GM21825 (cell line): ENCODE data around the gene CER1.
A peak's percentile ranks its signal among the peaks of the same experiment; 100 is the strongest.
"Not testable (repeated sequence)": the region's sequence is repeated elsewhere in the genome, so short reads cannot be mapped to it uniquely, and the experiment has no call there.

Source experiments
- ATAC-seq: cut with Tn5 transposase; IDR thresholded peaks from one replicate; pipeline ENCODE4 v1.9.1; 2021; ENCODE audit warnings: mild to moderate bottlenecking, moderate library complexity; ENCODE audit not compliant: unreplicated experiment

The CER1 gene

DNA sequence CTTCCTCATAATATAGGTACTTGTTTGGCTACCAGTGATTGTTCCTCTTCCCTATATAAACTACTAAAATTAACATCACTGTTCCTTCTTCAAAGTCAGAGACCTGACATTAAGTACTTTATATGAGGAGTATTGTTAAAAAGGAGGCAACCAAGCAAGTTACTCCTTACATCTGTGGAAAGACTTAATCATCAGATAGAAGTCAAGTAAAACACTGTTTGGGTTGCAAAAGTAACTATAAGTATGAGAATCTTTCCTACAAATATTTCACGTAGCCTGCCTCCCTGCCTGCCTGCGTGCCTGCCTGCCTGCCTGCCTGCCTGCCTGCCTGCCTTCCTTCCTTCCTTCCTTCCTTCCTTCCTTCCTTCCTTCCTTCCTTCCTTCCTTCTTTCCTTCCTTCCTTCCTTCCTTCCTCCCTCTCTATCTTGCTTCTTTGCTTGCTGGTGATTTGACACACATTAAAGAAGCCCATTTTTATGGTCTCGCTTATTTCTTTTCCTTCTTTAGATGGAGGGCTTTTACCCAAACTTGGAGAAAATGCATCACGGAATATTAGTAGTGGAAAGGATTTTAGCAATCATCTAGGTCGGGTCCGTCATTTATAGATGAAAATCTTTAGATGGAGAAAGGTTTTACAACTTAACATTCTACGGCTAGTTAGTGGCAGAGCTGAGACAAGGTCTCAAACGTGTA is 3.2 kb downstream of the CER1 start:
- ATAC-seq = no peak

DNA sequence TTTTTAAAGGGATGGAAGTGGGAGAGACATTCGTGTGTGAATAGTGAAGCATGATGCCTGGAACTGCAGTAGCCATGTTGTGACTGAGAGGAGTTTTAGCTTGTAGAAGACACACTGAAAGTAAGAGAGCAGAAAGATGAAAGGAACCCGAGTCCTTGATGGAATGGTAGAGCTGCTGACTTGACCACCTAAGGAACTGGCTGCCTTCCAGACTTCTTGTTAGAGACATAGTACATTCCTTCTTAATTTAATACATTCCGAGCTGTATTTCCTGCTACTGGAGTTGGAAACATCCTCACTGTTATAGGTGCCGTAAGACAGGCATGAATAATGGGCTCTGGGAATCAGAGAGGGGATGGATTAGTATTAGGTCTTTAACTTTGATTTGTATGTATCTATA is 7.4 kb downstream of the CER1 start:
- ATAC-seq = no peak

DNA sequence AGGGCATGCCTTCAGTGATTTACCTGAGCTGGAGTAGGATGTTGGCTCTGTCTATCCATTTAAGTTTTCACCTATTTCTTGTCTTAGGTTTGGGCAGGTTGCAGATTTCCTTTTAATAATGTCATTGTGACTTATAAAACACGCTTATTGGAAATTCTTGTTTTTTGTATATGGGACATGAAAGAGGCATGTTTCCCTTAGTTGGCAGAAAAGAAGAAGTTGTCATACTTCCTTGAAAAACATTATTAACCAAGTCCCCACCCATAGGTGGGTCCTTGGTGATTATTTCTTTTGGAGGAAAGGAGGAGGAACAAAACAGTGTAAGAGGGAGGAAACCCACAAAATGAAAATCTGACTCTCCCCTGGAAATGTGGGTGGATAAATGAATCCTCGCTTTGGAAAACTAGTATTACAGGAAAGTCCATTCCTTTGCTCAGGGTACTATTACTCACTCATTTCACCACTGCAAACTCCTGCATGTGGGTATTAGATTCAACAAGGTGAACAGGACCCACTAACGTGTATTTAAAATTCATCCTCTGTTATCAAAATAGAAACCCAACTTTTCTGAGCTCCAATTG is 9.3 kb downstream of the CER1 start:
- no peak for ATAC-seq

DNA sequence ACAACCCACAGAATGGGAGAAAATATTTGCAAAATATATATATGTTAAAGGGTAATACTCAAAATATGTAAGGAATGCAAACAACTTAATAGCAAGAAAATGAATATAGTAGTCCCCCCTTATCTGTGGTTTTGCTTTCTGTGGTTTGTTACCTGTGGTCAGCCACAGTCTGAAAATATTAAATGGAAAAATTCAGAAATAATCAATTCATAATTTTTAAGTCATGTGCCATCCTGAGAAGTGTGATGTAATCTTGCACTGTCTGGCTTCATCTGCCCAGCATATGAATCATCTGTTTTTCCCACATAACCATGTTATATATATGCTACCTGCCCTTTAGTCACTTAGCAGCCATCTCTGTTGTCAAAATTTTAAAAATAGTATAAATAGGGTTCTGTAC is 11.7 kb downstream of the CER1 start:
- ATAC-seq = no peak

DNA sequence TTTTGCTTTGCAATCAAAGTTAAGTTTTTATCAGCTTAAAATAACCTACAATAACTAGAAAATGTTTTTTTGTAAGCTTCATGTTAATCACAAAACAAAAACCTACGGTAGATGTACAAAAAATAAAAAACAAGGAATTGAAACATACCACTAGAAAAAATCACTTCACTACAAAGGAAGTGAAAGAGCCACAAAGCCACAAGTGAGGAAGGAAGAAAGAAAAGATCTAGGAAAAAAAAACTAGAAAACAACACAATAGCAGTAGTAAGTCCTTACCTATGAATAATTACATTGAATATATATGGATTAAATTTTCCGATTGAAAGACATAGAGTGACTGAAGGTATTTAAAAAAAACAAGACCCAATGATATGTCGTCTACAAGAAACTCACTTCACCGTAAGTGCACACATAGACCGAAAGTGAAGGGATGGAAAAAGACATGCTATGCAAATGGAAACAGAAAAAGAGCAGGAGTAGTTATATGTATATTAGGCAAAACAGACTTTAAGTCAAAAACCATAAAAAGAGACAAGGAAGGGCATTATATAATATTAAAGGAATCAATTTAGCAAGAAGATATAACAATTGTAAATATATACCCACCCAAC is 15.9 kb downstream of the CER1 start:
- ATAC-seq = peak; percentile 69

DNA sequence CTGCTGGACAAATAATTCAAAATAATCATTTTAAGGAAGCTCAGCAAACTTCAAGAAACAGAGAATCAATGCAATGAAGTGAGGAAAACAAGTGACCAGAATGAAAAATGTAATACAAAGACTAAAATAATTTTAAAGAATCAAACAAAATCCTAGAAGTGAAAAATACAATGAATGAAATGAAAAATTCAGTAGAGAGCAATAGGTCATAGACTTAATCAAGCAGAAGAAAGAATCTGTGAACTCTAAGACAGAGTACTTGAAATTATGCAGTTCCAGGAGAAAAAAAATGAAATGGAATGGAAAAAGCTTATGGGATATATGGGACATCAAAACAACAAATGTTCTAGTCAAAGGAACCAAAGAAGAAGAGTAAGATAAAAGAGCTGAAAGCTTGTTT is 17.5 kb downstream of the CER1 start:
- ATAC-seq = no peak

DNA sequence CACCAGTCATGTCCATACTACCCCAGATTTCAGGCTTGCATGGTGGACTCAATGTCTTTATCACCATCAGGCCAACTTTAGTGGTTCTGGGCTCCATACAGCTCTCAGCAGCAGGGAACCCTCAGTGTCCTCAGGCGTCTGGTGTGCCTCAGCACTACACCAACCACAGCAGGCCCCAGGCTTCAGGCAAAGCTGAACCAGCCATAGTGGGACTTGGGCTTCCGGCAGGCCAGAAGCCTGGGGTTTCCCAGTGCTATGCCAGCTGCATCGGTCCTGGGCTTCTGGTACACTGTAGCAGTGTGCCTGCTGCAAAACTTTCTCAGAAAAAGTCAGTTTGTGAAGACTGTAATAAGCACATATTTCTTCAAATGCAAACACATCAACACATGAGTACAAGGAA is 18.3 kb downstream of the CER1 start:
- ATAC-seq = no peak

DNA sequence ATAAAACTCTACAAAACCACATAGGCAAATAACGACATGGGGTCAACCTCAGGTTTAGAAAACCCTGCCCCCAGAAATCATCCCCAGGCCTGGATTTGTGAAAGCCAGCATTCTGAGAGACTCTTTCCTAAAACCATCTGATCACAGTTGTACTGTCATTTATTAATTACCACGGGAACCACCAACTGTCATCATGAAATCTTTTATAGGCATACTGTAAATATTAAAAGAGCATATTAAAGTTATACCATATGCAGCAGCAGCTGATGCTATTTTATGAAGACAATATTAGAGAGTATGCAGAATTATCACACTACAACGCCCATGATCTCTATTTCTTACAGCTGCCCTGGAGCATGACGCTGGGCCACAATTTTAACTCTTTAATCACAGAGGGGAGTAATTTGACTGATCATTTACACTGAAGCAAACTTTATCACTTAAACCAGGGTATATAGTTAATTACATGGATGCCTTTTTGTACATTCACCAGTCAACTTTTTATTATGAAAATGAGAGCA is 20.3 kb downstream of the CER1 start:
- ATAC-seq = no peak

DNA sequence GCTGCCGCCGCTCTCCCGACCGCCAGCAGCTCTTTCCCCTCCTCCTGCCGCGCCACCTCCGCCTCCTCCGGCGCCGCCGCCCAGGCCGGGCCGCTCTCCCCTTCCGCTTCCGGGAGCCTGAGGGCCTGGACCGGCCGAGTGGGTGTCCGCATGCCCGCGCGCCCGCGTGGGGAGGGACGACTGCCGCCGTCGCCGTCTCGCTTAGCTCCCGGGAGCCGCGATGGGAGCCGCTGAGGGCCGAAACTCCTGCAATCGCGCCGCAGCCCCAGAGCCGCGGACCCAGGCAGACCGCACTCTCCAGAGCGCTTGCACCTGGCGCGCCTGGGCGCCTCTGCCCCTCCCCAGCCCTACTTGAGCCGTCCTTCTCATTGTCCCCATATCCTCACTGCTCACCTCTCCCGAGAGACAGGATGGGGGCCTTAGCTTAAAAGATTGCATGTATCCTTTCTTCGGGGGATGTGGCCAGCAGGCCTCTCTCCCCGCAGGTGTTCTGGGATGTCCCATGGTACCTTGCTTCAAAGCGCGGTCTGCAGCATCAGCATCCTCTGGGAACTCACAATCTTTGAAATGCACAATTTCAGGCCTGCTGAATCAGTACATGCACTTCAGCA is 29.2 kb downstream of the CER1 start, which contains the start of gene ZDHHC21:
TSS of gene ZDHHC21 (minus strand) at position 182 of the 611 bp plus-strand sequence. CDS start 19,092 bp downstream, outside the sequence.
- ATAC-seq = peak; percentile 69

DNA sequence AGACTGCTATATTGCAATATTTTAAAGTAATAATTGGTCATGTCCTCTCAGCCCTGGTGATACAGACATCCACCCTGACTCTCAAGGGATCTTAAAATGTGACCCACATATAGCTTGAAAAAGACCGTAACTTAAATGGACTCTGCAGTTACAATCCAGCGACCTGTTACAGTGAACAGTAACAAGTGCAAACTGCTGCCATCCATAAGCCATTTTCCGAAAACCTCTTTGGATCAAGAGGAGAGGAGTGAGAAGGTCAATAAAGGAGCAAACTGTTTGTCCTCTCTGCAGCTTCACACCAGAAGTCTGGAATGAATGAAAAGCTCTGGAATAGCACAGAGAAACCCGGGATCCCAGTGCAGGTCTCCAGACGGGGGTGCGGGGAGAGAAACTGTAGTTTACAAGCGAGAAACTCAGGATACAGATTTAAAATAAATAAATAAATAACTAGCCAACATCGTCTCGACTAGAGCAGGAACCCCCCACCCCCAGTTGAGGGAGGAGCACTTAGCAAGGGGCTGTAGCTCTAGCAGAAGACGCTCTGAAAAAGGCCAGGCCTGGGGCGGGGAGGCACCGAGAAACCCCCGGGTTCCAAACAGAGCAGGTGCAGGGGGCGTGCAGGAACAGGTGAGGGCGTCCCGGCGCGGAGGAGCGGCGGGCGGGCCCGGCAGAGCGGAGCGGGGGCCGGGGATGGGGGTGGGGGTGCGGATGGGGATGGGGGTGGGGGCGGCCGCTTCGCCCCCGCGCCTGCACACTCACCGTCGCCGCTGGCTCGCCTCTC is 29.9 kb downstream of the CER1 start:
- peak; percentile 34 for ATAC-seq

DNA sequence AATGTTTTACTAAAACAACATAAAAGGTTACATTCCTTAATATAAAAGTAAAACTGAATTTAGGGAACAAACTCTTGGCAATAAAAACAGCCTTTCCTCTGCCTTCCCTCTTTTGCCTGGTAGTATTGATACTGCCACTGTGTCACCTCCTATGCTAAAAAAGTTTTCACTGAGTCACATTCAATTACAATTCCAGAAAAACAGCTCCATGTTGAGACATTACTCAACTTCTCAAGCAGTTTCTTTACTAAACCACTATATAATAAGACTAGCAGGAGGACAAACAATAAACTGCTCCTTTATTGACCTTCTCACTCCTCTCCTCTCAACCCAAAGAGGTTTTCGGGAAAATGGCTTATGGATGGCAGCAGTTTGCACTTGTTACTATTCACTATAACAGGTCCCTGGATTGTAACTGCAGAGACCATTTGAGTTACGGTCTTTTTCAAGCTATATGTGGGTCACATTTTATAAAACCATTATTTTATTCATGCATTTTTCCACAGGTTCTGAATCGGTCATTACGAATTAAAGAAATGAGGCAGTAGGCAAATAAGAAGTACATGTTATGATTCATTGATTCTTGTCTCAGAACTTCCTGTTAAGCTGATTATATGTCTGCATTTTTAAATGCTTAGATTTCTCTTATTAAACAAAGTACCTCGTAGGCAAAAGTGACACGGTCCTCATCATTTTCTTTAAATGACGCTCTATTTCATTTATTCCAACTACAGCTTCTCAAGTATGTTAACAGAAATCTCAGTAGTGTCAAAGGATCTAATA is 31.4 kb downstream of the CER1 start:
- ATAC-seq = no peak

DNA sequence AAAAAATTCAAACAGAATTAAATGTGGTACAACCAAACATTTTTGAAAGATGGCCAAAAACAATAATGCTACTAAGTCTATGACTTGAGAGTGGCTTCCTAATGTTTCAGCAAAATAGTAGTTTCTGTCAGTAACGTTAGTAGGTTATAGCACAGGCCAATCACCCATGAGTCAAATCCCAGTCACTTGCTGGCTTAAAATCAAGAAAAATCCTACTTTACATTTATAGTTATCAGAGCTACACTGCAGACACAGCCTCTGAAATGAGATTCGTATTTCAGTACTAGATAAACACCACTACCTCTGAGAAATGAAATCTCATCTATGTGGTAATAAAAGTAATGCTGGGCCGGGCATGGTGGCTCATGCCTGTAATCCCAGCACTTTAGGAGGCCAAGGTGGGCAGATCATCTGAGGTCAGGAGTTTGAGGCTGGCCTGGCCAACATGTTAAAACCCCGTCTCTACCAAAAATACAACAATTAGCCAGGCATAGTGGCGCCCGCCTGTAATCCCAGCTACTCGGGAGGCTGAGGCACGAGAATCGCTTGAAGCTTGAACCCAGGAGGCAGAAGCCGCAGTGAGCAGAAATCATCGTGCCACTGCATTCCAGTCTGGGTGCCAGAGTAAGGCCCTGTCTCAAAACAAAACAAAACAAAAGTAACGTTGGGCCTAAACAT is 35.4 kb downstream of the CER1 start:
- no peak for ATAC-seq

DNA sequence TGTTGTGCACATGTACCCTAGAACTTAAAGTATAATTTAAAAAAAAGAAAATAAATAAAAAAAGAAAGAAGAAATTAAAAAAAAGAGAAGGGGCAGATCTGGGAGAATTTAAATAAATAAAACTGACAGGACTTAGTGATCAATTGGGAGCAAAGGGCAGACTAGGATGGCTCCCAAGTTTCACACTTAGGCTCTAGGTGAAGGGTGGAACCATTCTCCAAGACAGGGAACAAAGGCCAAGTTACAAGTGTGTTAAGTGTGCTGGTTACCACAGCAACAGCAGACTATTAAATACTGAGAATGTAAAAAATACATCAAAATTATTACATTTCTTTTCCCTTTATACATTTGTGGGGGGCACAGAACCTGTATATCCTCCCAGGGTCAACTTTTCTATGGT is 36.4 kb downstream of the CER1 start:
- ATAC-seq = no peak

DNA sequence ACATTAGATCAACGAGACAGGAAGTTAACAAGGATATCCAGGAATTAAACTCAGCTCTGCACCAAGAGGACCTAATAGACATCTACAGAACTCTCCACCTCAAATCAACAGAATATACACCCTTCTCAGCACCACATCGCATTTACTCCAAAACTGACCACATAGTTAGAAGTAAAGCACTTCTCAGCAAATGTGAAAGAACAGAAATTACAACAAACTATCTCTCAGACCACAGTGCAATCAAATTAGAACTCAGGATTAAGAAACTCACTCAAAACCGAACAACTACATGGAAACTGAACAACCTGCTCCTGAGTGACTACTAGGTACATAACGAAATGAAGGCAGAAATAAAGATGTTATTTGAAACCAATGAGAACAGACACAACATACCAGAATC is 39.9 kb downstream of the CER1 start:
- ATAC-seq = not testable (repeated sequence)

DNA sequence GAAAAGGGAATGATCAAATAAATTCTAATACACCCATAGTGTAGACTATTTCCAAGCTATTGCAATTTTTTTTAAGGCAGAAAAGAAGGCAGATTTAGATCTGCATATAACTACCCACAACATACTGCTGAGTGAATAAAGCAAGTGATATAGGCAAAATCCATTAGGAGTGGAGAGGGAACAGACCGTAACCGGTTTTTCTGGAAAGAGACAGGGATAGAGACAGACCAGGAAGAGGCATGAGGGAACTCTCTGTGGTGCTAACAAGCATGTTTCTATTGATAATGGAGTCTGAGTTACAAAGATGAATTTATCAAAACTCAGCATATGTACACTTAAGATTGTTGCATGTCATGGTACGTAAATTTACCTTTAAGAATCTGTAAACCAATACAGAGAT is 43.8 kb downstream of the CER1 start:
- ATAC-seq = no peak

DNA sequence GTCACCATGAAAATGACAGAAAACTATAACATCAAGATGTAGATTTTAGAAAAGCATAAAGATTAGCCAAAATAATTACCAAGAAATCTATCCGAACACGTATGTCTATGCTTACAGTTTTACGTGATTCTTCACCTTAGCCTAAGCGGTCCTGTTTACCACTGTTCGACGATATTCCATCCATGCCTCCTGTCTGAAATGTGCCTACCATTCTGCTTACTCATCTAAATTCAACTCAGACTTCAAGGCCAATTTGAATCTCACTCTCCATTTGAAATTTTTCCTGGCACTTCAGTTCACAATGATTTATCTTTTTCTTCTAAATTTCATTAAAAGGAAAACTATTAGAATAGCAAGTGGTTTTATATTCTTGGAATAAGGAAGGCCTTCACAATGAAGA is 44.7 kb downstream of the CER1 start:
- ATAC-seq = no peak

DNA sequence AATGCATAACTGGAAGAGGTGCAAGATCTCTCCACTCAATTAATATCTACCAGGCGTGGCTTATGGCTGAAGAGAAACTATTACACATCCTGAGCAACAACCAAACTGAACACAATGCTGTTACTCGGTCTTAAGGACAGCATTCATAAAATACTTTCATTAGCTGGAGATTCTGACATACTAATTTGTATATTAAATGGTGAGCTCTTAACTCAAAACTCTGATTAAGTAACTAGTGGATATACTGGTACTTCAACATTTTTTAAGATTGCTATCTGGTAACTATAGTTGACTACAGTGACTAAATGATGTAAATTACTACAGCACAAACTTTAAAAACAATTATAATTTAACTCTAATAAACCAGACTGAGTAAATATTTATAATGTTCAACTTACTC is 45.1 kb downstream of the CER1 start:
- no peak for ATAC-seq

DNA sequence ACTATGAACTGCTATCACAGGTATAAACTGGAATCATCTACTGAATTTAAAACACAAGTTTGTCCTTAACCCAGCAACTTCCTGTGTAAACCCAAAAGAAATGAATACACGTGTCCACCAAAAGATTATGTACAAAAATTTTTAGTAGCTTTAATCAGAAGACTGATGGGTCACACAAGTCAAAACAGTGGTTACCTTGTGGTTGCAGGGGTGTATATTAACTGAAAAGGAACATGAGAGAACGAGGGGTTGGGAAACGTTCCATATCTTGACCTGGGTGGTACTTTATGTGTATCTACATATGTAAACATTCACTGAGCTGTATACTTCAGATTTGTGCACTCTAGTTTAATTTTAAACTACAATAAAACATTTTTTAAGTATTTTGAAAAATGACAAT is 47.9 kb downstream of the CER1 start:
- ATAC-seq = no peak

DNA sequence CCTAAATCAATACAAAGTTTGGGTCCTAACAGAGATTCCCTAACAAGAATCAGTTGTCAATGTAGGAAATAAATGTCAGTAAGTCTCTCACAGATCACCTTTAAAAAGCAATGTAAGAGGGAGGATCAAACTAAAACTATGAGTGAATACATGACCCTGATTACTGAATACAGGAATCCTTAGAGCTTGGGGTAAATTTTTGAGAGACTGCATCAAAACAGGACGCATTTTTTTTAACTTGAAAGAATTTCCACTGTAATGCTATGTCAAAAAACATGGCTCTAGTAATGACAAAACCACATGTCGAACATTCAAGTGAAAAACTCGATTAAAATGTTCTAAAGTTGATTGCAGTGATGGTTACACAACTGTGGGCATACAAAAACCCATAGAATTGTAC is 51.2 kb downstream of the CER1 start:
- no peak for ATAC-seq

DNA sequence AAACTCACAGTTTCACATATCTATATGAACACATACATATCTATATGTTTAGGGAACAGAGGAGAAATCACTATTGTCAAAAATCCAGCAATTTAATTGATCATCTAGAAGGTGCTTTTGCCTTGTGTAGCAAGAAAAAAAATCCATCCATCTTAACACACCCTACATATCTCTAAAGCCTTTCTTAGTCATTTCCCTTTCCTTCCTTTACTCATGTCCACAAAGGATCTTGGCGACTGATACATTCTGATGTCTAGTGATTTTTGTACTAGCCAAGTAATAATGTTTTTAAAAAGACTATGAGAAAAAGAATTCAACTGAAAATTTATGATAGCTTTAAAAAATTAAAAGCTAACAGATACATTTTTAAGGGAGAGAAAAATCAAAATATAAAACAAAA is 51.8 kb downstream of the CER1 start:
- ATAC-seq = no peak
